NCI-H2196 (cell line): Measurements from ENCODE around the gene CDC34.

Experiments used
- DNase-seq: peaks from one replicate; lab custom pipeline; 2025; ENCODE audit not compliant: unreplicated experiment; lab: John Stamatoyannopoulos, UW

The CDC34 gene

DNA sequence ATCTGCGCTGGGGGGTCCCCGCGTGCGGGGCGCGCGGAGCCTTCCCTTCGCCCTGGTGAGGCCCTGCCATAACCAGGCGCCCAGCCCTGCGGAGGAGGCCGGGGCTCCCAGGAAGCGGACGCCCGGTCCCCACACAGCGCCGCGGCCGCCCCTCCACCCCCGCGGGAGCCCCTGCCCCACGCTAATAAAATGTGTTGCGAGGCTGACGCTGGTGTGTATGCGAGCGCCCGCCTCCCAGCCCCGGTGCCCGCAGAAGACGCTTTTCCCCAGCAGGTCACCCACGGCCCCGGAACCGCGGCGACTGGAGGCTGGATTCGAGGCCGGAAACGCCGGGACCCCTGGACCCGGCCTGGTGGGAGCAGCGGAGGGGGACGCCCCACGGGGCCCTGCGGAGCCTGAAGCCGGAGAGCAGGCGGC lies 12.1 kb upstream of the CDC34 start:
- DNase-seq: no peak

DNA sequence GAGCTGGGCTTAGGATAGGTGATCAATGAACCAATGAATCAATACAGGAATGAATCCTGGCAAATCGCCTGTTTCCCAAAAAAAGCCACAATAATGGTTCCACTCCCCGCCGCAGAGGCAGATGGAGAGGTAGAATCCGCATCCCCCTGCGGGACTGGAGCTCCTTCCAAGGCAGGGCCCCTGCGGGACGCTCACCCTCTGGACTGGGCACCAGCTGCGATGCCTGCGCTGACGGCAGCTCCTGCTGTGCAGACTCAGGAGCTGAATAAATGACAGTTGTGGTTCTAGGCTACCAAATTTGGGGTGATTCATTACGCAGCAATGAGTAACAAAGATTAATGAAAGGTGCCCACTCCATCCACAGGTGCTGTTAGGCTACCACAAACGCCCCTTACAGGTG lies 8.8 kb upstream of the CDC34 start:
- DNase-seq: no peak

DNA sequence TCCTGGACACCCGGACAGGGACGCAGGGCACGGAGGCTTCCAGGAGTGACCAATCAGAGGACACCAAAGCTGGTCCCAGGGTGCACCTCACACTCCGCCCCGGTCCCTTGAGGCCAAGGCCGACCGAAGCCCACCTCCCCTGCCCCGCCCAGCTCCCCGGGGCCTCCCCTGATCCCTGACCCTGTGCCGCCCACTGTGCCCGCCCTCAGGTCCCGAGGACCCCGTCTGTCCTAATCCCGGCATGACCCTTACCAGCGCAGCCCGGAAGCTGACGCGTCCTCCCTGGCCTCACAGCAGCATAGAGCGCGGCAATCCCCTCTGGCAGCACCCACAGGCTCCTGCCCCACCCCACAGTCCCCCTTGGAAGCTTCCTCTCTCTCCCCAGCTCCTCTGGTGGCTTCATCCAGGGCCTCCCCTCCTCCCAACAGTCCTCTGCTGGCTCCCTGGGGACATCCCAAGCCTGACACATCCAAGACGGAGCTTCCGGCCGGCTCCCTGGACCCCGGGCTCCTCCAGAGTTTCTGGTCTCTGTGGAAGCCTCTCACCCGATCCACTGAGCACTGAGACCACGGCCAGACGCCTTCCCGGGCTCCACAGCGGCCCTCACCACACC lies 7.4 kb upstream of the CDC34 start:
- no peak for DNase-seq

DNA sequence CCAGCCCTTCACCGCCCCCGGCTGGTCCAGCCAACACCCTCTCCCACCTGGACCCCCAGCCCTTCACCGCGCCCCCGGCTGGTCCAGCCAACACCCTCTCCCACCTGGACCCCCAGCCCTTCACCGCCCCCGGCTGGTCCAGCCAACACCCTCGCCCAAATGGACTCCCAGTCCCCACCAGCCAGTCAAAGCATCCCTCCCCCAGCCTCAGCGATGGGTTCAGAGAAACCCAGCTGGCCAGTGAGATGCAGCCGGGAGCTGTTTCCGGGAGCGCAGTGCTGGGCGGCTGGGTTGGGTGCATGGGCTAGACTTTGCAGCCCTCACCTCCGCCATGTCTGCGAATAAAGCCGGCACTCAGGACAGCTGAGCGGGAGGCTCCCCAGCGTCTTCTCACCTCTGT lies 6.5 kb upstream of the CDC34 start:
- no peak for DNase-seq

DNA sequence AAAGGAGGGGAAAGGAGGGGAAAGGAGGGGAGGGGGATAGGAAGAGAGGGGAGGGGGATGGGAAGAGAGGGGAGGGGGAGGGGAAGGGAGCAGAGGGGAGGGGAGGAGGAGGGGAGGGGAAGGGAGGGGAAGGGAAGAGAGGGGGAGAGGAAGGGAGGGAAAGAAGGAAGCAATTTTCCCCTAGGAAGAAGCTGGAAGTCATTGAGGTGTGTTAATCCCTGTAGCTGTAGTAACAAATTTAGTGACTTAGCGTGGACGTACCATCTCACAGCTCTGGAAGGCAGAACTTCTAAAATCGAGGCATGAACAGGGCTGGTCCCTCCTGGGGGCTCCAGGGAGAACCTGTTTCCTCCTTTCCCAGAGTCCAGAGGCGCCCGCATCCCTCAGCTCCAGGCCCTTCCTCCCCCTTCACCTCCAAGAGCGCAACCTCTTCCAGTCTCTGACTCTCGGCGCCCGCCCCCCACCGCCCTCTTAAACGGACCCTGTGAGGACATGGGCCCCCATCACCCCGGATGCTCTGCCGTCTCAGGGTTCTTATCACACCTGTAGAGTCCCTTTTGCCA lies 5.6 kb upstream of the CDC34 start:
- DNase-seq: no peak

DNA sequence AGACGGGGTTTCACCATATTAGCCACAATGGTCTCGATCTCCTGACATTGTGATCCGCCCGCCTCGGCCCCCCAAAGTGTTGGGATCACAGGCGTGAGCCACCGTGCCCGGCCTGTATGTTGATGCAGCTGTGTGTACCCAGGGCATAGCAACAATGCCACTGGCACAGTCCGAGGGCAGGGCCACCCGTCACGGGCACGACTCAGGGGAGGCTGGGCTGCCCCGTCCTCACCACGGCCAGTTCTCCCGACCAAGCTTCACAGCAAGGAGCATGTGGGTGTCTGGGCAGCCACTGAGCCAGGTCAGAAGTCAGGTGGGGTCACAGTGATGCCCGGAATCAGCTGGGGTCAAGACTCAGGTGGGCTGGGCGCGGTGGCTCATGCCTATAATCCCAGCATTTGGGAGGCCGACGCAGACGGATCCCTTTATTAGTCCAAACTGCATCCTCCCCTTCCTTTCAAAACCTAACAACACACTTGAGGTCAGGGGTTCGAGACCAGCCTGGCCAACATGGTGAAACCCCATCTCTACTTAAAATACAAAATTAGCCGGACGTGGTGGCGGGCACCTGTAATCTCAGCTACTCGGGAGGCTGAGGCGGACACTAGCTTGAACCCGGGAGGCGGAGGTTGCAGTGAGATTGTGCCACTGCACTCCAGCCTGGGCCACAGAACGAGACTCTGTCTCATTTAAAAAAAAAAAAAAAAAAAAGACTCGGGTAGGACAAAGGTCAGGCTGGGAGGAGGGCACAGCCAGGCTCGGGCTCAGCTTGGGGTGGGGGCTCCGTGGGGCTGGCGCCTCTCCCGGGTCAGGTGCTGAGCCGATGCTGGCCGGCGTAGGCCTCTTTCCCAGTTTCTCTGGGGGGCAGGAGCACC lies 1.2 kb upstream of the CDC34 start:
- DNase-seq: no peak

DNA sequence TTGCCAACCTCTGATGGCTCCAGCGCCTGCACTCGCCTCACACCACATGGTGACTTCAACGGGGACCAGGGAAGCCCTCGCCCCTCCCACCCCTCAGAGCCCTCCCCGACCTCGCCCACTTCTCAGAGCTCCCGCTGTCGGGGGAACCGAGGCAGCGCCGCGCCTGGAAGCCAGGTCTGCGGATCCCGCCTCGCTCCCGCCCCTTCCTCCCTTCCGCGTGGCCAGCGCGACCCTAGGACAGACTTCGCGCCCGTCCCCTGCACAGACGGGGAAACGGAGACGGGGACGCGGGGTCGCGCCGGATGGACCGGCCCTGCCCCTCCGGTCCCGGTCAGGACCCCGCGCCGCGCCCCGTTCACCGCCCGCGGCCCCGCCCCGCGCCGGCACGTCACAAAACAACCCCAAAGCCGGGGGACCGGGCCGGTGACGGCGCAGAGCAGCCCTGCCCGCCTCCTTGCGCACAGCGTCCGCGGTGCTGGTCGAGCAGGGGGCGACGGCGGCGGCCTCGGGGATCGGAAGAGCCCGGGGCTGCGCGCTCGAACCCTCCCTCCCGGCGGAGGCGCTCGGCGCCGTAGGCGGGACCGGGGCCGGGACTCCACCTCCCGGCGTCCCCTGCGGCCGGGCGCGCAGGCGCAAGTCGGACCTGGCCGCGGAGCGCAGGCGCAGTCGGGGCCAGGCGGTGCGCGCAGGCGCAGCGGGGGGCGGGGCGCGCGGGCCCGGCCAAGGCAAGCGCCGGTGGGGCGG lies 379 bp upstream of the CDC34 start:
- DNase-seq: peak; percentile 96

DNA sequence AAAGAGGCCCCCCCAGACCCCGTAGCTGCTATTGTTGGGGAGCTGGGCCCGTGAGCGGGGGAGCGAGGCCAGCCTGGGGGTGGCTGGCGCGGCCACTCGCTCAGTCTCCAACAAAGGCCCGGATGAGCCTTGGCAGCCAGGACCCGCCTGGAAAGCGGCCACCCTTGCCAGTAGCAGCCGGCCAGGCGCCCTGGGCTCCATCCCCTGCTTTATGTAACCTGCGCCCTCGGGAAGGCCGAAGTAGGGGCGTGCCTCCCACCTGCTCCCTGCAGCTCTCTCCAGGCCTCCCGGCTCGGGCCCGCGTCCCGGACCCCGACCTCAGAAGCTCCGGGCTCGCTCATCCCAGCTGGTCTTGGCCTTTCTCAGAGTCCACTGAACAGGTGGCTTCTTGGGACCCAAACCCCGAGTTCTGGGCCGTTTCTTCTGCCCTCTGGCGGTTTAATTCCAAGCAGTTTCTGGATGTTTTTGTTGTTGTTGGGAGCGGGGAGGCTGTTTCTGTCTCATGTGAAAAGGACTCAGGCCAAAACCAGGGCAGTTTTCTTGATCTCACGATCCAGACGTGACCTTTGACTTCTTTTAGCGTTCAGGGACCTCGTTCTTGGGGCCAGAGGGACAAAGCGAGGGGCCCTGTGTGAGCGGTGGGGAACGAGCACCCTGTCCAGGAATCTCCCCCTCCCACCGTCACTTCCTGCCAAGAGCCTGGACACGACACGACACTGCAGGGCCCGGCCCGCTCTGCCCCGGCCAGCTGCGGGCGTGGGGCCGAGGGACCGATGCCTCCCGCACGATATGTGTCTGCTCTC lies 1.2 kb downstream of the CDC34 start:
- DNase-seq: peak; percentile 69

DNA sequence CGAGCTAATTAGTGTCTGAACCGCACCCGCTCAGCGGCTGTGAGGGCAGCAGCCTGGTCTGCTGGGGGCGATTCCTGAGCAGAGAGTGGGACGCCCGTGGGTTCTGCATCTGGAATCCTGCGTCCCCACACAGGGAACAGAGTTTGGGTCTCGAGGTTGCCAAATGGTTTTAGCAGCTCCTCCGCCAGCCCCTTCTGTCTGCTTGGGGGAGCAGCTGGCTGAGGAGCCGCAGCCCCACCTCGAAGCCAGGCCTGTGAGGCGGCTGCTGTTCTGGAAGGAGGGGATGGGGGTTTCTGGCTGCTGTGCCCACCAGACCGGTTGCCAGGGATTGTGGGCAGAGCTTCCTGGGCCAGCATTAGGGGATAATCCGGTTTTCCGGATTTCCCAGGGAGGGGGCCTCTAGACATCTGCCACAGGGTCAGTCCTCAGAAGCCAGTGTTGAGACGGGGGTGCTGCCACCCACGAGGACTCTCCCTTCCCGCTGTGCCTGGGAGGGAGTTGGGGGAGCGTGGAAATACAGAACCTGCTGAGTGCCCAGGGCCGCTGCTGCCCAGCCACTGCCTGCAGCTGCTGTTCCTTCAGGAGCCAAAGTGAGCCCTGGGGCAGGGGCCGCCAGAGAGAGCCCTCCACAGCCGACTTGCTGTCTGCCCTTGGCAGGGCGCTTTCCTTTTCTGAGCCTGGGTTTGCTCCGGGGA lies 2.0 kb downstream of the CDC34 start:
- DNase-seq: no peak

DNA sequence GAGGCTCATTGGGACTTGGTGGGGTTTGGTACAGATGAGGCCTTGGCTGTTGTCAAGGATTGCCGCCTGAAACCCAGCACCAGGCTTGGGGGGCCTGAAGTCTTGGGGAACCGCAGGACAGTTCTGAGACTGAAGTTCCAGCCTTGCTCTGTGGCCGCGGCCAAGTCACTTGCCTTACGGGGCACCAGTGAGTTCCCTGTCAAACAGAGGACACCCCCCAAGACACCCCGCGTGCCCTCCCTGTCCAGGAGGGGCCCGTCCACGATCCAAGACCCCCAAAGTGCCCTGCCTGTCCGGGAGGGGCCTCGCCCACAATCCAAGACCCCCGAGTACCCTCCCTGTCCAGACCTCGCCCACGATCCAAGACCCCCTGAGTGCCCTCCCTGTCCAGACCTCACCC lies 2.5 kb downstream of the CDC34 start:
- no peak for DNase-seq

DNA sequence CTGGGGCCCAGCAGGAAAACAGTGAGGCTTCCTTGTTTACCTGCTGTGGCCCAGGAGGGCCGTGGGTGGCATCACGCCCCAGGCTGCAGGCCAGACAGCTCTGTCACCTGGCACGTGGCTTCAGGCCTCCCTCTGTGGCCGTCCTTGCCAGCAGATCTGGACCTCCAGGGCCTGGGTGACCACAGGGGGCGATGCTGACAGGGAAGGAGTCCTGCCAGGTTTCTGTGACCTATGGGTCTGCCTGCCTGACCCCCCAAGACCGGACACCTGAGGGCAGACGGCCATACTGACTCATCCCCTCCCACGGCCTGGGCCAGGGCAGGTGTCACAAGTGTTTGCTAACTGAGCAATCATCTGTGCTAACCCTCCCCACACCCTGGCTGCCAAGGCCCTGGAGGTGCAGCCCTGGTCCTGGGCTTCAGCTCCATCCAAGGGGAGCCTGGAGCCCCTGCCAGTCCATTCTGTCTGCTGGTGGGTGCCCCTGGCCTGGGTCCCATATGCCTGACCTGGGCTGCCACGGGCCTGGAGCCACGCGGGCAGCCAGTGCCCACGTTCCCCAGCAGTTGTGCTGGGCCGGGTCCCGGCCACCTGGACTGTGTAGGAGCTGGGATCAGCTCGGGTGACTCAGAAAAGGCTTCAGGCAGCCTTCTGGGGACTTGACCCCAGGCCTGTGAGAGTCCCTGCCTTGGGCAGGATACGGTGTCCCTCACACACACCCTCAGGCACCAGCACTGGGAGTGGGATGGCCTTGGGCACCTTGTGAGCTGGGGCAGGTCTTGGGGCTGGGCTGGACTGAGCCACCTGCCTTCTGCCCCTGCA lies 3.7 kb downstream of the CDC34 start:
- peak; percentile 78 for DNase-seq

DNA sequence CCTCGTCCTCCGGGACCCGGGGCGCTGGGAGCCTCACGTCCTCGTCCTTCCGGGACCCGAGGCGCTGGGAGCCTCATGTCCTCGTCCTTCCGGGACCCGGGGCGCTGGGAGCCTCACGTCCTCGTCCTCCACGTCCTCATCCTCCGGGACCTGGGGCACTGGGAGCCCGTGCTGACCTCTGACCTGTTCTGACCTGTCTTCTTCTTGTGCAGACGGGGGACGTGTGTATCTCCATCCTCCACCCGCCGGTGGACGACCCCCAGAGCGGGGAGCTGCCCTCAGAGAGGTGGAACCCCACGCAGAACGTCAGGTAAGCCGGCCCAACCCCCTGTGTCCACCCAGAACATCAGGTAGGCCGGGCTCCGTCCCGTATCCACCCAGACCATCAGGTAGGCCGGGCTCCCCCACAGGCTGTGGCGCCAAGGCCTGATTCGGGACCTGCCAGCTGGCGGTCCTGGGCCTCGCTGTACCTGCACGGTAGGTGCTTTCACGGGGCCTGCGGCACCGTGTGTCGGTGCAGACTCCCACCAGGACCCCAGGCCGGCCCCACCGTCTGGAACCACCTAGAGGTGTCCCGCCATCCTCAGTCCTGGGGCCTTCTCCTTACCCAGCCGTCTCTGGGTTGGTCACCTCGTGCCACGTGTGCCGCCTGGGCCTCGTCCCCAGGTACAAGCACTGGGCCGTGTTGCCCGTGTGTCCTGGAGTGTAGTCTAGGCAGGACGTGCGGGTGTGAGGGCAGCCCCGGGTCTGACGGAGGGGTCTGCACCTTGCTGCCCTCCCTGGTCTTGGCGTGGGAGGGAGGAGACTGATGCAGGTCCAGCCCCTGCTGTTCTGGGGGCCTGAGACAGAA lies 4.7 kb downstream of the CDC34 start:
- no peak for DNase-seq

DNA sequence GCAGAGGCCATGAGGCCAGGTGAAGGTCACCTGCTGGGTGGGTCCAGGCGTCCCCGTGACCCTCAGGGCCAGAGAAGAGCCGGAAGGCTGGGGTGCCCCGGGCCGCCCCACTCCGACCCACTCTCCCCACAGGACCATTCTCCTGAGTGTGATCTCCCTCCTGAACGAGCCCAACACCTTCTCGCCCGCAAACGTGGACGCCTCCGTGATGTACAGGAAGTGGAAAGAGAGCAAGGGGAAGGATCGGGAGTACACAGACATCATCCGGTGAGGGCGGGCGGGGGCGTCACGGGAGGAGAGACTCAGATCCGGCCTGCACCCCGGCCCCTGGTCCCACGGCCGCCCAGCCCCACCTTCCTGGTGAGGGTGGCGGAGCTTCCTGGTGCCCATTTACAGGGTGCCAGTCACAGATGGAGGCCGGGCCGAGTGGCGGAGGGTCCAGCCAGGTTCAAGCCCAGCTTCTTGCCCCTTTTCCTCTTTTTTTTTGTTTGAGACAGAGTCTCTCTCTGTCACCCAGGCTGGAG lies 5.4 kb downstream of the CDC34 start:
- no peak for DNase-seq

DNA sequence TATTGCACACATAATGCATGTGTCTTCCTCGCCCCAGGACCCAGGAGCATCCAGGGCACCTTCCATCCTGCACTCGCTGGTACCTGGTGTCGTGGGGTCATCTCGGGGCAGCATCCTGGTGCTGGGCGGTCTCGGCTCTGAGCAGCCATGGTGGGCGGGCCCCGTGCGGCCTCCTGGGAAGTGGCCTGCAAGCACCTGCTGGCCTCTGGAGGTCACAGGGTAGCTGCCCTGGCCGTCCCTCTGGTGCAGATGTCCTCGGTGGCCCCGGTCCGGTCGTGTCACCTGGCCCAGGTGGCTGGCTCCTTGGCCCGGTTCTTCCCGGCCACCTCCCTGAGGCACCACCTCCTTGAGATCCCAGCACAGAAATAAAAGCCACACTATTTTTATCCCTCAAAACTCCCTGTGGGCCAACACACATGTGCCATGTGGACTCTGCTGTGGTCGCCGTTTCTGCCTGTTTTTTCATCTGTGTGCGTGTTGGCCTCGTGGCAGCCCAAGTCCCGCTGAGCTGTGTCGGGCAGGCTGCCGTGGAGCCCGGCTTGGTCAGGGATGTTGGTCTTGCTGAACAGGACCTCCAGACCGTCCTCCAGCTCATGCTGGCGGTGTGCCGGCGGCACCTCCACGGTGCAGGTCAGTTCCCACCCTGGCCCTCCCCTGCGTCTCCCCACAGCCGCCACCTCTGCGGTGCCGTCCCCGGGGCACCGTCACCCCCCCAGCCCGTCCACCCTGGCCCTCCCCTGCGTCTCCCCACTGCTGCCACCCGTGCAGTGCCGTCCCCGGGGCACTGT lies 7.3 kb downstream of the CDC34 start:
- DNase-seq: no peak

DNA sequence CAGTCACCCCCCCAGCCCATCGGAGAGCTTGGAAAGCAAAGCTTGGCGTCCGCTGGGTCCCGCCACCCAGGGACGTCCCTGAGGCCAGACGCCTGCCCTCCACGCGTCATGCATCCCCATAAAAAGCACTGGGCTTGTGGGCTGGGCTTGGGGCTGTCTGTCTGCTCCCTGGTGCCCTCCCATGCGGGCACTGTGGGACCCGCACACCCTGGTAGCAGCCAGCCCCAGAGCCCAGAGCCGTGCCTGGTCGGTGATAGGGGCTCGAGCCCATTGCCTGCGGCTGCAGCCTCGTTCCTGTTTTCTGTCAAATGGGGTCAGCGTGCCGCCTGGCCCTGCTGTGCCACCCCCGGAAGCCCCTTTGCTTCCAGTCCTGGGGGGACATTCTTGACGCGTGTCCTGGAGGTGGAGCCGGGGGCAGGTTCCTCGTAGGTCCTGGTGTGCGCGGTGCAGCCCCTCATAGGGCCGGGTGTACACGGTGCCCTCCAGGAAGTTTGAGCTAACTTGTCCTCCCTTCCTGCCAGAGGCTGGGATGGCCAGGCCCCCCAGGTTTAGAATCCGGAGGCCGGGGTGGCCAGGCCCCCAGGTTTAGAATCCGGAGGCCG lies 8.0 kb downstream of the CDC34 start:
- DNase-seq: no peak

DNA sequence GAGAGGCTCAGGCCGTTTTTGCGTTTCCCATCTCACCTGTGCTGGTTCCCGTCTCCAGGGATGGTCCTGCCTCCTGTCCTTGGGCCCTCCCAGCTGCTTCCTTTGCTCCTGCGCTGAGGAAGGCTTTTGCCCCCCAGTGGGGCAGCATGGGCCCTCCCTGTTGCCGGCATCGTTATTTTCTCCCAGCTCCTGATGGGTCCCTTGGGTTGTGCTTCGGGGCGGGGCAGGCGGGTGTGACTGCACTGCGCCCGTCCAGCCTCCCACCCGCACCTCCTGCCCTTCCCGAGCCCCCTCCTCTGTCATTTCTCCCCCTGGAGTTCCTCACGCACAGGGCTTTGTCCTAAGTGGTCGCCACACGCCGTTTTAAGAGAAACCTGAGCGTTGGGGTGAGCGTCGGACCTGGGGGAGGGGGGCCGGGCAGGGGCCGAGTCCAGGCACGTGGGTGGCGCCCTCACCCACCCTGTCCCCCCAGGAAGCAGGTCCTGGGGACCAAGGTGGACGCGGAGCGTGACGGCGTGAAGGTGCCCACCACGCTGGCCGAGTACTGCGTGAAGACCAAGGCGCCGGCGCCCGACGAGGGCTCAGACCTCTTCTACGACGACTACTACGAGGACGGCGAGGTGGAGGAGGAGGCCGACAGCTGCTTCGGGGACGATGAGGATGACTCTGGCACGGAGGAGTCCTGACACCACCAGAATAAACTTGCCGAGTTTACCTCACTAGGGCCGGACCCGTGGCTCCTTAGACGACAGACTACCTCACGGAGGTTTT lies 9.5 kb downstream of the CDC34 start:
- no peak for DNase-seq
